Right atrium auricular region (tissue), 2 donors: ENCODE data around the gene TUBB3. TPM values are rescaled to one million over a fixed set of nuclear protein-coding genes. Genes with fewer than 3 reads are reported as not detected.

ENCODE experiments used
- DNase-seq: peaks from one replicate; pipeline ENCODE4 v3.0.0-alpha.2; 2019; ENCODE audit warnings: low spot score
- H3K27ac ChIP-seq, 2 donors: fragments of 200-600 bp; sonication (generic); 1 replicate in 1 of 2; 2 replicates in 1 of 2; pipeline ENCODE4 v1.5.1; 2016 to 2019
- H3K27me3 ChIP-seq, 2 donors: fragments of 200-600 bp; sonication (generic); one replicate each; pipeline versions ENCODE4 v1.5.1 to v1.6.0; 2017 to 2019
- H3K36me3 ChIP-seq: fragments of 200-600 bp; sonication (generic); one replicate; pipeline ENCODE4 v1.5.1; 2016
- H3K4me1 ChIP-seq, 2 donors: fragments of 200-600 bp; sonication (generic); one replicate each; pipeline versions ENCODE4 v1.5.1 to v1.6.0; 2017 to 2019
- H3K4me3 ChIP-seq, 2 donors: fragments of 200-600 bp; sonication (generic); 1 replicate in 1 of 2; 2 replicates in 1 of 2; pipeline ENCODE4 v1.5.1; 2017 to 2019; ENCODE audit warnings: mild to moderate bottlenecking in 1 of 2, moderate library complexity in 1 of 2
- H3K9me3 ChIP-seq, 2 donors: fragments of 200-600 bp; sonication (generic); one replicate each; pipeline ENCODE4 v1.5.1; 2019
- CTCF ChIP-seq, 2 donors: fragments of 200-600 bp; sonication (generic); IDR thresholded peaks; one replicate each; pipeline ENCODE4 v1.5.1; 2019; ENCODE audit warnings: antibody characterized with exemption in 2 of 2
- total RNA-seq, 2 donors: library from RNA; depleted of rRNA; stranded (reverse); fragments of >200 nt; gene quantifications; one replicate each; pipeline ENCODE4 v1.1.0, GENCODE V29; 2016

Gene TUBB3
- total RNA-seq, 2 donors from 2014 or later: 2.2 to 6.4 TPM

GRCh38 chr16:89949756-89950155 is 26.6 kb downstream of the TUBB3 start:
- Histone ChIP-seq H3K27ac (no peak overlapping the region), H3K27me3 (no peaks in the 10 kb centered on the region), H3K4me1 (peaks cover 0 to 13% of the 10 kb centered on the region in 2 donors), H3K4me3 (peak overlapping the region in 1 of 2 donors; percentile 62), H3K9me3 (no peaks in the 10 kb centered on the region), H3K36me3 (no peaks in the 10 kb centered on the region)
- TF ChIP-seq CTCF (IDR thresholded peaks at IDR 0.05): no peak
- DNase-seq: no peak

DNA sequence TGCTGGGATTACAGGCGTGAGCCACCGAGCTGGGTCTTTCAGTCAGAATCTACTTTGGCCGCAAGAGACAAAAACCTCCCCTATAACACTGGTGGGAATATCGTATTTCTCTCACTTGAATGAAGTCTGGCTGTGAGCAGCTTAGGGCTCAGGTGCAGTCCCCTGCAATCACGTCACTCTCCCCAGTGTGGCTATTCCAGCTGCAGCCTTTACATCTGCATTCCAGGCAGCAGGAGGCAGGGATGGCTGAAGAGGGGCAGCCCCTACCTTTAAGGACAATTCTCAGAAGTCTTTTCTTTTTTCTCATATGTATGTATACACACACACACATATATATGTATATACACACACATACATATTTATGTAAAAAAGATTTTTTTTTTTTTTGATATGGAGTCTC is 28.4 kb downstream of the TUBB3 start:
- DNase-seq: no peak
- H3K9me3 ChIP-seq: no peaks in the 10 kb centered on the region
- no peak overlapping the region for H3K27ac ChIP-seq
- peaks cover 0 to 13% of the 10 kb centered on the region in 2 donors for H3K4me1 ChIP-seq
- peaks cover 3% of the 10 kb centered on the region for H3K36me3 ChIP-seq
- no peak overlapping the region for H3K4me3 ChIP-seq
- no peak for TF ChIP-seq CTCF (IDR thresholded peaks at IDR 0.05)
- no peaks in the 10 kb centered on the region for H3K27me3 ChIP-seq

DNA sequence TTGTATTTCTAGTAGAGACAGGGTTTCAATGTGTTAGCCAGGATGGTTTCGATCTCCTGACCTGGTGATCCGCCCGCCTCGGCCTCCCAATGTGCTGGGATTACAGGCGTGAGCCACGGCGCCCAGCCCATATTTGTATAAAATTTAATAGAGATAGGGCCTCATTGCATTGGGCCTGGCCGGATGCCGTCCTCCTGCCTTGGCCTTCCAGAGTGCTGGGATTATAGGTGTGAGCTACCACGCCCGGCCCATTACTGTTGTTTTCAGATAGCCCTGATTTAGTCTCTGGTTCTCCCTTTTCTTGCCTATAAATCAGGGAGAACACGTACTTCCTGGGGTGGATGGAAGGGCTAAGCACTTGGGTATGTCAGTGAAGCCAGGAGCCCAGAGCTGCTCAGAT is 28.9 kb downstream of the TUBB3 start:
- DNase-seq: no peak
- no peaks in the 10 kb centered on the region for H3K27me3 ChIP-seq
- no peak overlapping the region for H3K27ac ChIP-seq
- no peaks in the 10 kb centered on the region for H3K9me3 ChIP-seq
- H3K4me3 ChIP-seq: no peak overlapping the region
- peaks cover 8% of the 10 kb centered on the region for H3K36me3 ChIP-seq
- no peak for TF ChIP-seq CTCF (IDR thresholded peaks at IDR 0.05)
- H3K4me1 ChIP-seq: peaks cover 0 to 13% of the 10 kb centered on the region in 2 donors

- Histone ChIP-seq H3K36me3 (peaks cover 13% of the 10 kb centered on the region), H3K4me1 (peaks cover 0 to 13% of the 10 kb centered on the region in 2 donors), H3K27ac (no peak overlapping the region), H3K9me3 (no peaks in the 10 kb centered on the region), H3K4me3 (no peak overlapping the region), H3K27me3 (no peaks in the 10 kb centered on the region)
- no peak for DNase-seq
- TF ChIP-seq CTCF (IDR thresholded peaks at IDR 0.05): no peak
Measured at GRCh38 chr16:89952551-89952950, 29.4 kb downstream of the TUBB3 start.

- Histone ChIP-seq H3K27me3 (no peaks in the 10 kb centered on the region), H3K4me3 (no peak overlapping the region), H3K9me3 (no peaks in the 10 kb centered on the region), H3K36me3 (peaks cover 24% of the 10 kb centered on the region), H3K4me1 (peaks cover 0 to 8% of the 10 kb centered on the region in 2 donors), H3K27ac (no peak overlapping the region)
- no peak for DNase-seq
- TF ChIP-seq CTCF (IDR thresholded peaks at IDR 0.05): no peak
Measured at GRCh38 chr16:89953671-89954406, 30.7 kb downstream of the TUBB3 start.

GRCh38 chr16:89954462-89954861 is 31.3 kb downstream of the TUBB3 start:
- no peaks in the 10 kb centered on the region for H3K9me3 ChIP-seq
- no peak for DNase-seq
- H3K27me3 ChIP-seq: no peaks in the 10 kb centered on the region
- H3K4me1 ChIP-seq: peaks cover 0 to 3% of the 10 kb centered on the region in 2 donors
- no peak overlapping the region for H3K4me3 ChIP-seq
- H3K36me3 ChIP-seq: peaks cover 28% of the 10 kb centered on the region
- TF ChIP-seq CTCF (IDR thresholded peaks at IDR 0.05): no peak
- H3K27ac ChIP-seq: no peak overlapping the region
